Activated naive CD8-positive, alpha-beta T cell treated with anti-CD3 and anti-CD28 coated beads, Interleukin-2, amount 10 ng/mL, durations not matched to agents 7 days and 5 days (primary cell): ENCODE results near the gene SORCS2. TPM values are rescaled to one million over a fixed set of nuclear protein-coding genes. Genes with fewer than 3 reads are reported as not detected.
"Not testable (repeated sequence)": the region's sequence is repeated elsewhere in the genome, so short reads cannot be mapped to it uniquely, and the experiment has no call there.

Experiments
- ATAC-seq: fragments of 150-1000 bp; cut with Tn5 transposase; one replicate; pipeline ENCODE4 v1.10.0; 2021; ENCODE audit warnings: low read depth, moderate library complexity
- POLR2A ChIA-PET: fragments of 350-600 bp; sonication (Branson Sonifier 250); formaldehyde crosslinking; loops from one replicate; lab custom pipeline; 2021; ENCODE audit warnings: antibody characterized with exemption; lab: Charles Lee
- DNase-seq: peaks from one replicate; pipeline ENCODE4 v3.0.0; 2021
- H3K27ac Mint-ChIP-seq: one replicate; pipeline ENCODE4 v1.8.0; 2022; ENCODE audit warnings: mild to moderate bottlenecking, mixed read lengths
- H3K27me3 Mint-ChIP-seq: one replicate; pipeline ENCODE4 v1.8.0; 2022; ENCODE audit warnings: mild to moderate bottlenecking, moderate library complexity, mixed read lengths
- H3K36me3 Mint-ChIP-seq: one replicate; pipeline ENCODE4 v1.8.0; 2021; ENCODE audit warnings: mild to moderate bottlenecking, mixed read lengths
- H3K4me1 Mint-ChIP-seq: one replicate; pipeline ENCODE4 v1.8.0; 2021; ENCODE audit warnings: mixed read lengths
- H3K4me3 Mint-ChIP-seq: one replicate; pipeline ENCODE4 v1.8.0; 2022; ENCODE audit warnings: mild to moderate bottlenecking, moderate library complexity, mixed read lengths
- H3K9me3 Mint-ChIP-seq: one replicate; pipeline ENCODE4 v1.8.0; 2021; ENCODE audit warnings: mixed read lengths
- total RNA-seq, 2 experiments: library from RNA; stranded (reverse); gene quantifications; one replicate each; pipeline ENCODE4 v1.2.3, GENCODE V29; 2021

SORCS2 gene
- total RNA-seq, 2 experiments from 2014 or later, result not detected

DNA sequence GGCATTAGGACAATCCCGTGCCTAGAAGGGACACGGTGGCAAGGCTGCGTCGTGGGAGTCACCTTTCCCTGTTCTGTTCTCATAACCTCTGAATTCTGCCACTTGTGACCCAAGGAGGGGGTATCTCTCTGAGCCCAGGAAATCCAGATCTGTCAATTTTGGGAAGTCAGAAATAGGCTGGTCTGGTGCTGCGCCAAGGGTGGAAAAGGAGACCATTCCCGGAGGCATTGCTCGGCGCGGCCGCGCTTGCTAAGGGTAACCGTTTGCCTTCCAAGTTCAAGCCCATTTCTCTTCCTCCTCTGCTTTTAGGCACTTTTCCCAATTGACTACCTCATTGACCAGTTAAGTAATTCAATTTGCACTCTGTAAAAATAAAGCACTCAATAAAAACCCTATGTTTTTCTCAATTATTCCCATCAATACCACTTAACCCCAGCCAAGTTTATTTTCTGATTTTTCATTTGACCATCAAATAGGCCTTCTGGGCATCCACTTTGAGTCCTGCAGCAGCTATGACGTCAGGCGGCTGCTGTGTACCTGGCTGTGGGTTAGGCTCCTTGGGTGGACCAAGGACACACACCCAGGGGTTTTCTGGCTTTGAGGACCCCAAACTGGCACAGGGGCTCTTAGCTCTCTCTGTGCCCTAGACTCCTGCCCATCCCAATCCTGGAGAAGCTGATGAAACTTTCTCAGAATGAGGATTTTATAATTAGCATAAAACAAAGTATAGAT, 12.5 kb downstream of the SORCS2 start:
- Mint-ChIP-seq H3K4me1 (no peaks in the 10 kb centered on the region), H3K9me3 (no peaks in the 10 kb centered on the region), H3K27me3 (peaks cover 14% of the 10 kb centered on the region), H3K36me3 (no peaks in the 10 kb centered on the region), H3K27ac (no peak overlapping the region), H3K4me3 (no peak overlapping the region)
- ATAC-seq (no peak), DNase-seq (no peak)
- POLR2A ChIA-PET, result no interaction called here

DNA sequence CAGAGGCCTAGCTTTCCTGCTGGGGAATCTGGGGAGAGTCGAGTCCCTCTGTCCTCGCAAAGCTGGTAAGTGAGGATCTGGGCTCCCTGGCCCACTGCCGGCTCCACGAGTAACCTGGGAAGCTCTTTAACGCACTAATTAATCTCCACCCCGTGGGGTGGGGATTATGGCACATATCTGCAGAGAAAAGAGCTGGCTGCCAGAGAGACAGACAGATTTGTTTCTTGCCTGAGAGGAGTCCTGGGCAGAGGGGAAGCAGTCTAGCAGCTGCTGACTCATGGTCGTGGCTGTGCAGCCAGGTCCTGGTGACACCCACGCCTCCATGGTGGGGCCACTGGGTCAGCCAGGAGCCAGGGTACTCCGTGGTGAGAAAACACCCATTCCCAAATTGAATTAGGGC, 14.0 kb downstream of the SORCS2 start:
- H3K4me3 Mint-ChIP-seq, result no peak overlapping the region
- DNase-seq, result no peak
- no peak for ATAC-seq
- H3K36me3 Mint-ChIP-seq, result no peaks in the 10 kb centered on the region
- H3K27me3 Mint-ChIP-seq, result peaks cover 14% of the 10 kb centered on the region
- H3K9me3 Mint-ChIP-seq, result no peaks in the 10 kb centered on the region
- H3K4me1 Mint-ChIP-seq, result no peaks in the 10 kb centered on the region
- H3K27ac Mint-ChIP-seq, result no peak overlapping the region
- POLR2A ChIA-PET, result no interaction called here

- H3K36me3 Mint-ChIP-seq, result no peaks in the 10 kb centered on the region
These were observed 14.7 kb downstream of the SORCS2 start for GRCh38 chr4:7206911-7207567.

DNA sequence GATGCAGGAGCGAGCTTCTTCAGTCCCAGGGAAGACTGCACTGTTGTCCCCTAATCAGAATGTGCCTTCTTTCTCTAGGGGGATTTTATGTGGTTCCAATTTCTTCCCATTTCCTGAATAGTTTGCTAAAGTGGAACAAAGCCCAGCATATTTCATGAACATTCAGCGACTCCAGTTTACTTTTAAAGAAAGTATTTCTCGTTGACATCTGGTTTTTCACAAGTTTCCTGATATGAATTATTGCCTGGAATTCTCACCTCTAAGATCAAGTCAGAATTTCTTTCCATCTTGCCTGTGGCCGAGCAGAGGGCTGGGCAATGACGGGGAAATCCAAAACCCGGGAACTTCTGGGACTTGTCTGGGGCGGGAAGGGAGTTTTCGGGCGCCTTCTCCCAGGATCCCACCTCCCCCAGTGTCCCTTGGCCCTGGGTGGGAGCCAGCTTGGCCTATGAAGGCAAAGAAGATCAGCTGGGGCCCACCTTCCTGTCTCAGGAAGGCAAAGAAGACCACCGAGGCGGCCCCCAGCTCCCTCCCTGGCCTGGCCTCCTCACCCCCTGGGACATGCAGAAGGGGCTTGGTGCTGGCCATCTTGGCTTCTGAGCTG, 15.4 kb downstream of the SORCS2 start:
- DNase-seq (no peak), ATAC-seq (no peak)
- POLR2A ChIA-PET, result no interaction called here
- Mint-ChIP-seq H3K4me3 (no peak overlapping the region), H3K27me3 (peaks cover 11% of the 10 kb centered on the region), H3K27ac (no peak overlapping the region), H3K4me1 (no peaks in the 10 kb centered on the region), H3K36me3 (no peaks in the 10 kb centered on the region), H3K9me3 (no peaks in the 10 kb centered on the region)

More at GRCh38 chr4:7206911-7207567, 14.7 kb downstream of the SORCS2 start:
- no peaks in the 10 kb centered on the region for H3K4me1 Mint-ChIP-seq
- no peak overlapping the region for H3K4me3 Mint-ChIP-seq
- peaks cover 14% of the 10 kb centered on the region for H3K27me3 Mint-ChIP-seq
- no peaks in the 10 kb centered on the region for H3K9me3 Mint-ChIP-seq
- POLR2A ChIA-PET, result no interaction called here
- no peak overlapping the region for H3K27ac Mint-ChIP-seq
- ATAC-seq (no peak), DNase-seq (no peak)

GRCh38 chr4:7208509-7209451, 16.4 kb downstream of the SORCS2 start:
- ATAC-seq (no peak), DNase-seq (no peak)
- peaks cover 6% of the 10 kb centered on the region for H3K27me3 Mint-ChIP-seq
- no peaks in the 10 kb centered on the region for H3K4me1 Mint-ChIP-seq
- H3K27ac Mint-ChIP-seq, result no peak overlapping the region
- POLR2A ChIA-PET, result no interaction called here
- H3K9me3 Mint-ChIP-seq, result no peaks in the 10 kb centered on the region
- H3K36me3 Mint-ChIP-seq, result no peaks in the 10 kb centered on the region
- H3K4me3 Mint-ChIP-seq, result no peak overlapping the region

DNA sequence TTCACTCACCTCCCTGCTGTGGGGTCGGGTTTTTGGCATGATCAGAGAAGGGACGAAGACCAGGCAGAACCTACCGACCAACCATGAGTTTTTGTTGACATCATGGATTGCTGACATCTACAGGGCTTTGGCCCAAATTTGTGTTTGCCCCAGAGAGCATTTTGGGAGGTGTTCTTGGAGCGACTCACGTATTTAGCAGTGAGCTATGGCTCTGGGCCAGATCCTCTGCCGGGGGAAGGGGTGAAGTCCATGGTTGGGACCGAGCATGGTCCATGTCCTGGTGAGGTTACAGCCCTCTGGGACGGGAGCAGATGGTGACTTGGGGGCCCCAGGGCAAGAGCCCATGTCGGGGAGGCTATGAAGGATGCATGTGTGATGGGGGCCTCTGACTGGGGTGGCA, 17.4 kb downstream of the SORCS2 start:
- ATAC-seq, result no peak
- no peak overlapping the region for H3K27ac Mint-ChIP-seq
- no peaks in the 10 kb centered on the region for H3K9me3 Mint-ChIP-seq
- peaks cover 4% of the 10 kb centered on the region for H3K27me3 Mint-ChIP-seq
- no peaks in the 10 kb centered on the region for H3K4me1 Mint-ChIP-seq
- POLR2A ChIA-PET, result no interaction called here
- no peak for DNase-seq
- no peak overlapping the region for H3K4me3 Mint-ChIP-seq
- H3K36me3 Mint-ChIP-seq, result no peaks in the 10 kb centered on the region

DNA sequence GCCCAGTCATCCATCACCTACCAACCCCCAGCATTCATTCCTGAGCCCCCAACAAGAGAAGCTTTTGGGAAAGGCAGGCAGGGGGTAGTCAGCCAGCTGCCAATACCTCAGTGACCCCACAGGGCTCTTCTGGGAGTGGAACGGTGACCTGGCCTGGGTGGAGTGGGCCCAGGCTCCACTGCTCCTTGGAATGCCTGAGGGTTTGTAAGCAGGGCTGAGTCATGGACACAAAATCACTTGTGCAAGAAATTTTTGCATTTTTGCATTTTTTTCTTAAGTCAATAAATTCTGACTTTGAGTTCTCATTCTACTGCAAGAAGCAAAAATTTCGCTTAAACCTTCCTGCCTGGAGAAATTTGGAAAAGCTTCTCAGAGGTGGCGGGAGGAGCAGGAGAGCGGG, 18.5 kb downstream of the SORCS2 start:
- POLR2A ChIA-PET, result no interaction called here
- H3K27ac Mint-ChIP-seq, result no peak overlapping the region

GRCh38 chr4:7212101-7212674, 19.9 kb downstream of the SORCS2 start:
- Mint-ChIP-seq H3K36me3 (no peaks in the 10 kb centered on the region), H3K4me3 (no peak overlapping the region), H3K27me3 (no peaks in the 10 kb centered on the region), H3K9me3 (no peaks in the 10 kb centered on the region), H3K27ac (no peak overlapping the region), H3K4me1 (no peaks in the 10 kb centered on the region)
- ATAC-seq (no peak), DNase-seq (no peak)
- POLR2A ChIA-PET, result no interaction called here

More for the DNA sequence above, 18.5 kb downstream of the SORCS2 start:
- DNase-seq, result no peak
- Mint-ChIP-seq H3K36me3 (no peaks in the 10 kb centered on the region), H3K4me1 (no peaks in the 10 kb centered on the region), H3K27me3 (peaks cover 2% of the 10 kb centered on the region), H3K9me3 (no peaks in the 10 kb centered on the region), H3K4me3 (no peak overlapping the region)
- ATAC-seq, result no peak

- Mint-ChIP-seq H3K9me3 (no peaks in the 10 kb centered on the region), H3K36me3 (no peaks in the 10 kb centered on the region), H3K4me1 (no peaks in the 10 kb centered on the region), H3K27me3 (no peaks in the 10 kb centered on the region), H3K27ac (no peak overlapping the region), H3K4me3 (no peak overlapping the region)
- ATAC-seq (no peak), DNase-seq (no peak)
- POLR2A ChIA-PET, result no interaction called here
These were observed 20.6 kb downstream of the SORCS2 start for GRCh38 chr4:7212921-7213320.

- POLR2A ChIA-PET, result no interaction called here
- ATAC-seq, result no peak
- Mint-ChIP-seq H3K36me3 (no peaks in the 10 kb centered on the region), H3K27me3 (no peaks in the 10 kb centered on the region), H3K4me3 (no peak overlapping the region), H3K9me3 (no peaks in the 10 kb centered on the region), H3K4me1 (no peaks in the 10 kb centered on the region), H3K27ac (no peak overlapping the region)
- no peak for DNase-seq
These were observed 21.5 kb downstream of the SORCS2 start for GRCh38 chr4:7213807-7214206.

DNA sequence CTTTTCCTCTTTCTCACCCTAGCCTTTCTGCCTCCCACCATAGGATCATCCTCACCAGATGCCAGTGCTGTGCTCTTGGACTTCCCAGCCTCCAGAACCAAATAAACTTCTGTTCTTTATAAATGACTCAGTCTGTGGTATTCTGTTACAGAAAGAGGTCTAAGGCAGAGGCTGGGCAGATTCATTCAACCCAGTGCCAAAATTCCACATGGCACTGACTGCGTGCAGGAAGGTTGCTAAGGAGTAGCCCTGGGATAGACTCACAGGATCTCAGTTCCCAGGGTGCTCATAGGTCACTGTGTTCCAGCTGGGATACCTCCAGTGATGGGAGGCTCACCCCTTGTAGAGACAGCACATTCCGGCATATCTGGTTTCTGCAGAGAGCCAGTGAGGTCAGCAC, 22.0 kb downstream of the SORCS2 start:
- POLR2A ChIA-PET, result no interaction called here
- Mint-ChIP-seq H3K36me3 (no peaks in the 10 kb centered on the region), H3K27me3 (no peaks in the 10 kb centered on the region)

GRCh38 chr4:7215187-7215586, 22.8 kb downstream of the SORCS2 start:
- POLR2A ChIA-PET, H3K4me1 Mint-ChIP-seq, ATAC-seq, H3K27me3 Mint-ChIP-seq, DNase-seq, H3K4me3 Mint-ChIP-seq, H3K9me3 Mint-ChIP-seq, H3K36me3 Mint-ChIP-seq, H3K27ac Mint-ChIP-seq: not testable (repeated sequence)

More for the DNA sequence above, 22.0 kb downstream of the SORCS2 start:
- Mint-ChIP-seq H3K27ac (no peak overlapping the region), H3K9me3 (peaks cover under 1% of the 10 kb centered on the region), H3K4me3 (no peak overlapping the region), H3K4me1 (no peaks in the 10 kb centered on the region)
- DNase-seq (no peak), ATAC-seq (no peak)

DNA sequence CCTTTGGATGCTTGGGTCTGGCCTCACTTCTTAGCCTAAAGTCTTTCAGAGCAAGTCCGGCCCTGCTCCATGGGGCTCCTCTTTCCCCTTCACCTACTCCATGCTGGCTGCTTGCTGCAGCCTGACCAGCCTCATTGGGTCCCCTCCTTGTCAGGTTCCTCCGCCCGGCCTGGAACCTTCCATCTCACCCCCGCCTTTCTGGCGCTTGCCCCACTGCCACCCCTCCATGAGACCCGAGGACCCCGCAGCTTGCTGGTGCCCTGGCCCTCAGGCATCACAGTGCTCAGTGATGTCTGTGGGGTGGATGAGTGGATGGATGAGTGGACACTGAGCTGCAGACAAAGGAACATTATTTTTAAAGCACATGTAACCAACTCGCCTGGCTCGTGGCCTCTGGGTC, 24.7 kb downstream of the SORCS2 start:
- ATAC-seq (no peak), DNase-seq (no peak)
- no peaks in the 10 kb centered on the region for H3K27me3 Mint-ChIP-seq
- no peak overlapping the region for H3K4me3 Mint-ChIP-seq
- POLR2A ChIA-PET, result no interaction called here
- H3K27ac Mint-ChIP-seq, result no peak overlapping the region
- H3K36me3 Mint-ChIP-seq, result no peaks in the 10 kb centered on the region
- peaks cover 2% of the 10 kb centered on the region for H3K9me3 Mint-ChIP-seq
- no peaks in the 10 kb centered on the region for H3K4me1 Mint-ChIP-seq
